CD4-positive, alpha-beta T cell (primary cell): Measurements from ENCODE around the gene TBR1. TPM values are rescaled to one million over a fixed set of nuclear protein-coding genes. Genes with fewer than 3 reads are reported as not detected.

Experiments
- ATAC-seq: fragments of 200-7000 bp; cut with Tn5 transposase; one replicate; pipeline ENCODE4 v1.10.0; 2022; ENCODE audit warnings: mild to moderate bottlenecking; ENCODE audit not compliant: poor library complexity
- CTCF ChIA-PET: fragments of 350-600 bp; sonication (Branson Sonifier 250); formaldehyde crosslinking; loops from one replicate; lab custom pipeline; 2021; ENCODE audit warnings: antibody characterized with exemption, inconsistent platforms; lab: Charles Lee
- POLR2A ChIA-PET: fragments of 350-600 bp; sonication (Branson Sonifier 250); formaldehyde crosslinking; loops from one replicate; lab custom pipeline; 2021; ENCODE audit warnings: antibody characterized with exemption, inconsistent platforms; lab: Charles Lee
- DNase-seq, 14 experiments: peaks; one replicate each; pipeline ENCODE4 v3.0.0-alpha.2; 2013 to 2020; ENCODE audit warnings: mixed read lengths in 2 of 14
- H3K27ac ChIP-seq, 2 donors: one replicate each; pipeline versions ENCODE4 v1.5.1 to v1.7.0; 2013; ENCODE audit warnings: low read length in 2 of 2, low read depth in 1 of 2, mild to moderate bottlenecking in 1 of 2
- H3K27me3 ChIP-seq, 2 experiments: 1 replicate in 1 of 2; 2 replicates in 1 of 2; pipeline versions ENCODE4 v1.6.1 to v1.7.0; 2013; ENCODE audit warnings: low read length in 2 of 2, control low read depth in 1 of 2, mild to moderate bottlenecking in 1 of 2, moderate library complexity in 1 of 2; ENCODE audit not compliant: insufficient read depth in 2 of 2, control insufficient read depth in 1 of 2
- H3K36me3 ChIP-seq: one replicate; pipeline ENCODE4 v1.6.1; 2013; ENCODE audit warnings: low read length, control low read depth; ENCODE audit not compliant: insufficient read depth
- H3K4me1 ChIP-seq: one replicate; pipeline ENCODE4 v1.6.1; 2013; ENCODE audit warnings: low read length, control low read depth; ENCODE audit not compliant: insufficient read depth
- H3K4me3 ChIP-seq: one replicate; pipeline ENCODE4 v1.5.1; 2013; ENCODE audit warnings: mild to moderate bottlenecking, low read length, moderate library complexity
- H3K9me3 ChIP-seq, 2 experiments: 1 replicate in 1 of 2; 2 replicates in 1 of 2; pipeline versions ENCODE4 v1.6.1 to v1.7.0; 2013; ENCODE audit warnings: low read length in 2 of 2, mild to moderate bottlenecking in 2 of 2, control low read depth in 1 of 2, moderate library complexity in 1 of 2; ENCODE audit not compliant: control insufficient read depth in 1 of 2, insufficient read depth in 1 of 2
- H3K27ac Mint-ChIP-seq: one replicate; pipeline ENCODE4 v1.8.0; 2020; ENCODE audit warnings: mixed read lengths
- H3K27me3 Mint-ChIP-seq: one replicate; pipeline ENCODE4 v1.8.0; 2021; ENCODE audit warnings: mixed read lengths
- H3K36me3 Mint-ChIP-seq: one replicate; pipeline ENCODE4 v1.8.0; 2021; ENCODE audit warnings: low read depth, mixed read lengths
- H3K4me1 Mint-ChIP-seq: one replicate; pipeline ENCODE4 v1.8.0; 2021; ENCODE audit warnings: low read depth, mixed read lengths
- H3K4me3 Mint-ChIP-seq: one replicate; pipeline ENCODE4 v1.8.0; 2020; ENCODE audit warnings: mild to moderate bottlenecking, mixed read lengths
- H3K9me3 Mint-ChIP-seq: one replicate; pipeline ENCODE4 v1.8.0; 2020; ENCODE audit warnings: mixed read lengths
- CTCF ChIP-seq: fragments of 200-600 bp; IDR thresholded peaks from one replicate; pipeline ENCODE4 v1.8.0; 2022; ENCODE audit warnings: antibody characterized with exemption, mild to moderate bottlenecking
- intact Hi-C, 2 experiments: fragments of 100-400 bp; cut with DNase I in 1 of 2; cut with micrococcal nuclease in 1 of 2; formaldehyde crosslinking; loops; one replicate each; pipeline versions ENCODE4 v1.15.1 to v1.9.0; 2023 to 2025; cut with DNase I, micrococcal nuclease
- total RNA-seq, 174 experiments: library from RNA in 2 of 174; stranded (reverse) in 2 of 174; gene quantifications; one replicate each; pipeline ENCODE4 v1.2.3 and lab custom pipeline; 2021 to 2026

TBR1 gene
- total RNA-seq, 2 experiments from 2014 or later: not detected

- intact Hi-C loops: no loop called here
Measured at GRCh38 chr2:161426922-161427663, 11.0 kb downstream of the TBR1 start.

GRCh38 chr2:161427664-161428587 lies 11.8 kb downstream of the TBR1 start:
- Mint-ChIP-seq H3K27me3 (peaks cover 87% of the 10 kb centered on the region), H3K27ac (no peak overlapping the region), H3K4me3 (peak overlapping the region; percentile 71), H3K4me1 (peaks cover 32% of the 10 kb centered on the region), H3K36me3 (no peaks in the 10 kb centered on the region), H3K9me3 (peaks cover 2% of the 10 kb centered on the region)
- ATAC-seq (peak; percentile 39), DNase-seq (peak in 1 of 14 experiments; percentile 16)
- Histone ChIP-seq H3K4me1 (peaks cover 31% of the 10 kb centered on the region), H3K27ac (no peak overlapping the region), H3K27me3 (peaks cover 47 to 95% of the 10 kb centered on the region in 2 experiments), H3K36me3 (no peaks in the 10 kb centered on the region), H3K4me3 (peak overlapping the region; percentile 5), H3K9me3 (peaks cover 10 to 25% of the 10 kb centered on the region in 2 experiments)
- CTCF ChIA-PET: no interaction called here
- no peak for TF ChIP-seq CTCF
- intact Hi-C loops: no loop called here
- POLR2A ChIA-PET: no interaction called here

More at GRCh38 chr2:161426922-161427663, 11.0 kb downstream of the TBR1 start:
- Mint-ChIP-seq H3K4me3 (peak overlapping the region; percentile 71), H3K27me3 (peaks cover 88% of the 10 kb centered on the region), H3K27ac (no peak overlapping the region), H3K9me3 (peaks cover 2% of the 10 kb centered on the region), H3K4me1 (peaks cover 40% of the 10 kb centered on the region), H3K36me3 (no peaks in the 10 kb centered on the region)
- H3K4me1 ChIP-seq: peaks cover 31% of the 10 kb centered on the region
- ChIA-PET POLR2A (no interaction called here), CTCF (no interaction called here)
- ATAC-seq: peak; percentile 24
- peak in 3 of 14 experiments; percentile 1 to 35 (median 24) for DNase-seq
- no peaks in the 10 kb centered on the region for H3K36me3 ChIP-seq
- no peak for TF ChIP-seq CTCF
- peak overlapping the region; percentile 5 for H3K4me3 ChIP-seq
- H3K9me3 ChIP-seq: peaks cover 10 to 25% of the 10 kb centered on the region in 2 experiments
- H3K27me3 ChIP-seq: peaks cover 56 to 99% of the 10 kb centered on the region in 2 experiments
- H3K27ac ChIP-seq: no peak overlapping the region

GRCh38 chr2:161430386-161430785 lies 14.3 kb downstream of the TBR1 start:
- CTCF ChIA-PET: no interaction called here
- Histone ChIP-seq H3K36me3 (no peaks in the 10 kb centered on the region), H3K4me1 (peaks cover 16% of the 10 kb centered on the region), H3K9me3 (peaks cover 10 to 14% of the 10 kb centered on the region in 2 experiments), H3K27me3 (peaks cover 30 to 90% of the 10 kb centered on the region in 2 experiments), H3K27ac (no peak overlapping the region), H3K4me3 (no peak overlapping the region)
- TF ChIP-seq CTCF: no peak
- Mint-ChIP-seq H3K4me1 (peaks cover 16% of the 10 kb centered on the region), H3K27me3 (peaks cover 90% of the 10 kb centered on the region), H3K4me3 (no peak overlapping the region), H3K36me3 (no peaks in the 10 kb centered on the region), H3K9me3 (peaks cover 4% of the 10 kb centered on the region), H3K27ac (no peak overlapping the region)
- DNase-seq (no peak), ATAC-seq (no peak)
- intact Hi-C loops: no loop called here
- POLR2A ChIA-PET: no interaction called here
